ENCODE data around the gene TPR. TPM values are rescaled to one million over a fixed set of nuclear protein-coding genes. Genes with fewer than 3 reads are reported as not detected.
"Not testable (repeated sequence)": the region's sequence is repeated elsewhere in the genome, so short reads cannot be mapped to it uniquely, and the experiment has no call there.

TPR gene
- total RNA-seq, 1 experiment from 2014 or later, result 157 TPM

- BruUV-seq (replicated peaks), result no TSS peak
- intact Hi-C loops (cut with micrococcal nuclease; ENCODE audit: unreplicated experiment), result no loop called here
- no peaks in the 10 kb centered on the region for H3K9me3 Mint-ChIP-seq (ENCODE audit: low read depth, unreplicated experiment)
- no peaks in the 10 kb centered on the region for H3K4me1 Mint-ChIP-seq (ENCODE audit: low read depth, unreplicated experiment)
- CTCF ChIA-PET, result no interaction called here
- no peak for TF ChIP-seq CTCF (IDR thresholded peaks at IDR 0.05; ENCODE audit: unreplicated experiment)
- peaks cover 12% of the 10 kb centered on the region for H3K36me3 Mint-ChIP-seq (ENCODE audit: insufficient read depth, unreplicated experiment)
- H3K27ac Mint-ChIP-seq (ENCODE audit: unreplicated experiment), result no peak overlapping the region
- H3K4me3 Mint-ChIP-seq (ENCODE audit: low read depth, unreplicated experiment), result no peak overlapping the region
- H3K27me3 Mint-ChIP-seq (ENCODE audit: unreplicated experiment), result no peaks in the 10 kb centered on the region
- DNase-seq, result no peak
These were observed 15.9 kb upstream of the TPR start for GRCh38 chr1:186390925-186391324.

DNA sequence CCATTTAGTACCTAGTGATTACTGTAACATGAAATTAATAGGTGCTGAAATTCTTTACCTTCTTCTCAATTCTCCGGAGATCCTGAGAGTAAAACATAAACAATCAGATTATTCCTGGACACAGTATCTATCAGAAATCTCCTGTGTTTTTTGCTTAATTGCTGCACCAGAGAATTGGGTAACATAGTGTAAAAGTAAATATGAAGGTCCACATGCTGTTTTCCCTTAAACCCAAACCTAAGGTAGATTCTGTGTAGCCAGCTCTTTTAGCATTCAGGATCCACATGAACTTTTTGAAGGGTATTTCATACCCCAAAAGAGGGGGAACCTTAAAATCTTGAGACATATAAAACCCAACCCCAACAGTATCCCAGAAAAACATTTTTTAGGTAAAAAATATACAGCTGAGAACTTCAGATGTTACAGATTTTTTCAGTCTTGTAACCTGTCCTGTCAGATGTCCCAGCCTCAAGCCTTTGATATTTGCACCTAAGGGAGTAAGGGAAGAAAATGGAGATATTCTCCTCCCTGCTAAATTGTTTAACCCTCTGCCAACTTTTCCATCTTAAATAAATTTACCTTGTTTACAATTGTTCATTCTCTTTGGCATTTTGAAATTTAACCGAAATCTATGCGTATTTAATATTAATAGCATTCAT, 11.8 kb upstream of the TPR start:
- TF ChIP-seq CTCF (IDR thresholded peaks at IDR 0.05; ENCODE audit: unreplicated experiment), result no peak
- Mint-ChIP-seq H3K27me3 (ENCODE audit: unreplicated experiment) (no peaks in the 10 kb centered on the region), H3K9me3 (ENCODE audit: low read depth, unreplicated experiment) (no peaks in the 10 kb centered on the region), H3K36me3 (ENCODE audit: insufficient read depth, unreplicated experiment) (peaks cover 17% of the 10 kb centered on the region), H3K4me1 (ENCODE audit: low read depth, unreplicated experiment) (no peaks in the 10 kb centered on the region), H3K27ac (ENCODE audit: unreplicated experiment) (no peak overlapping the region), H3K4me3 (ENCODE audit: low read depth, unreplicated experiment) (no peak overlapping the region)
- BruUV-seq (replicated peaks), result no TSS peak
- DNase-seq, result no peak
- intact Hi-C loops (cut with micrococcal nuclease; ENCODE audit: unreplicated experiment), result no loop called here
- CTCF ChIA-PET, result no interaction called here

GRCh38 chr1:186375929-186376319, 871 bp upstream of the TPR start:
- H3K9me3 Mint-ChIP-seq (ENCODE audit: low read depth, unreplicated experiment), result no peaks in the 10 kb centered on the region
- no TSS peak for BruUV-seq (replicated peaks)
- H3K4me1 Mint-ChIP-seq (ENCODE audit: low read depth, unreplicated experiment), result peaks cover 8% of the 10 kb centered on the region
- H3K27me3 Mint-ChIP-seq (ENCODE audit: unreplicated experiment), result no peaks in the 10 kb centered on the region
- no peak for TF ChIP-seq CTCF (IDR thresholded peaks at IDR 0.05; ENCODE audit: unreplicated experiment)
- H3K27ac Mint-ChIP-seq (ENCODE audit: unreplicated experiment), result peak overlapping the region; percentile 96
- DNase-seq, result no peak
- CTCF ChIA-PET, result interaction anchor here (0.6 to 1.6 kb wide), 10 partner anchors 10 to 565 kb away, joined by 3 to 9 read pairs (median 4); no protein-coding TSS in a partner anchor
- intact Hi-C loops (cut with micrococcal nuclease; ENCODE audit: unreplicated experiment), result no loop called here
- H3K4me3 Mint-ChIP-seq (ENCODE audit: low read depth, unreplicated experiment), result peak overlapping the region; percentile 93
- H3K36me3 Mint-ChIP-seq (ENCODE audit: insufficient read depth, unreplicated experiment), result peaks cover 69% of the 10 kb centered on the region

GRCh38 chr1:186374303-186375151, 526 bp downstream of the TPR start:
- no peak for TF ChIP-seq CTCF (IDR thresholded peaks at IDR 0.05; ENCODE audit: unreplicated experiment)
- intact Hi-C loops (cut with micrococcal nuclease; ENCODE audit: unreplicated experiment), result no loop called here
- Mint-ChIP-seq H3K27me3 (ENCODE audit: unreplicated experiment) (no peaks in the 10 kb centered on the region), H3K27ac (ENCODE audit: unreplicated experiment) (peak overlapping the region; percentile 96), H3K4me3 (ENCODE audit: low read depth, unreplicated experiment) (peak overlapping the region; percentile 93), H3K4me1 (ENCODE audit: low read depth, unreplicated experiment) (peaks cover 8% of the 10 kb centered on the region), H3K36me3 (ENCODE audit: insufficient read depth, unreplicated experiment) (peaks cover 73% of the 10 kb centered on the region), H3K9me3 (ENCODE audit: low read depth, unreplicated experiment) (no peaks in the 10 kb centered on the region)
- BruUV-seq (replicated peaks), result TSS peak; percentile 42
- DNase-seq, result peak; percentile 28
- CTCF ChIA-PET, result interaction anchor here (0.6 to 1.6 kb wide), 18 partner anchors 10 to 728 kb away, joined by 3 to 9 read pairs (median 3); no protein-coding TSS in a partner anchor

- H3K9me3 Mint-ChIP-seq (ENCODE audit: low read depth, unreplicated experiment); H3K4me3 Mint-ChIP-seq (ENCODE audit: low read depth, unreplicated experiment); CTCF ChIA-PET; DNase-seq; intact Hi-C loops (cut with micrococcal nuclease; ENCODE audit: unreplicated experiment); H3K4me1 Mint-ChIP-seq (ENCODE audit: low read depth, unreplicated experiment); BruUV-seq (replicated peaks); H3K27me3 Mint-ChIP-seq (ENCODE audit: unreplicated experiment): not testable (repeated sequence)
- Mint-ChIP-seq H3K27ac (ENCODE audit: unreplicated experiment) (peak overlapping the region; percentile 9), H3K36me3 (ENCODE audit: insufficient read depth, unreplicated experiment) (peaks cover 71% of the 10 kb centered on the region)
These were observed 27.0 kb downstream of the TPR start for GRCh38 chr1:186347837-186348691.

Measured in Calu3 (cell line).